ENCODE measurements around the gene FADS2. TPM values are rescaled to one million over a fixed set of nuclear protein-coding genes. Genes with fewer than 3 reads are reported as not detected.

Gene FADS2
- total RNA-seq, 2 donors from 2014 or later, result 60.3 to 123 TPM

GRCh38 chr11:61892085-61892370 lies 63.9 kb downstream of the FADS2 start:
- DNase-seq (ENCODE audit: low spot score), result no peak
- intact Hi-C loops (cut with DNase I), result no loop called here

GRCh38 chr11:61893981-61894380 lies 65.9 kb downstream of the FADS2 start:
- intact Hi-C loops (cut with DNase I), result no loop called here
- DNase-seq (ENCODE audit: low spot score), result no peak

GRCh38 chr11:61895046-61895717 lies 67.1 kb downstream of the FADS2 start:
- intact Hi-C loops (cut with DNase I), result loop anchor here (5.0 kb wide), 2 partner anchors 52 to 187 kb away; no protein-coding TSS in a partner anchor
- no peak for DNase-seq (ENCODE audit: low spot score)

- no peak for DNase-seq (ENCODE audit: low spot score)
- intact Hi-C loops (cut with DNase I), result loop anchor here (5.0 kb wide), 2 partner anchors 52 to 187 kb away; no protein-coding TSS in a partner anchor
Observed at GRCh38 chr11:61895718-61896059, 67.6 kb downstream of the FADS2 start.

DNA sequence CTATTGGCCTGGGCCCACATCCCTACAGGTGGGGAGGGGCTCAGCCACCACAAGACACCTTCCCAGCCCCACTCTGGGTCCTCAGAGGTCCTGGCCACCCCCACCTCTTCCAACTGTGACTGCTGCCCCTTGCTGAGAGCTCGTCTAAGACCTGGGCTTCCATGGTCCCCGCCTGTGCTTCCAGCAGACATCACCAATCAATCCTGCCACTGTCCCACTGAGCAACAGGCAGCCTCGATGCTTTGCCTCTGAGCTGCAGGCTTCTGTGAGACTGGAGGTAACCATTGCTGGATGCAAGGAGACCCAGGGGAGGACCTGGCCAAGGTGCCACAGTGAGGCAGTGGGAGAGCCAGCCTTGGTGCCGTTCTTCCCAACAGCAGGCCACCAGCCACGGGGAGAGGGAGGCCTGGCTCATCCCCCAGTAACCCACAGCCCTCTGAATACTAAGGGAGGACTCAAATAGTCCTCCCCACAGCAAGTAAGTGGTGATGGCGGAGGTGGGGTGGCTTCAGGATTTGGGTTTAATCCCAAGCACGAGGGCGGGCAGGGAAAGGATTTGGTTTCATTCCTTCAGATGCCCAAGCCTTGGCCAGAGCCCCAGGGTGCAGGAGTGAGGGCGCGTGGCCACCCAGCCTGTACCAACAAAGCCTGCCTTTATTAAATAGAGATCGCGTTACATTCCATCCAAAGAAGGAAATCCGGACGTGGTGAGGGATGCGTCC lies 68.7 kb downstream of the FADS2 start:
- intact Hi-C loops (cut with DNase I), result loop anchor here (5.0 kb wide), 2 partner anchors 50 to 185 kb away; no protein-coding TSS in a partner anchor
- no peak for DNase-seq (ENCODE audit: low spot score)

DNA sequence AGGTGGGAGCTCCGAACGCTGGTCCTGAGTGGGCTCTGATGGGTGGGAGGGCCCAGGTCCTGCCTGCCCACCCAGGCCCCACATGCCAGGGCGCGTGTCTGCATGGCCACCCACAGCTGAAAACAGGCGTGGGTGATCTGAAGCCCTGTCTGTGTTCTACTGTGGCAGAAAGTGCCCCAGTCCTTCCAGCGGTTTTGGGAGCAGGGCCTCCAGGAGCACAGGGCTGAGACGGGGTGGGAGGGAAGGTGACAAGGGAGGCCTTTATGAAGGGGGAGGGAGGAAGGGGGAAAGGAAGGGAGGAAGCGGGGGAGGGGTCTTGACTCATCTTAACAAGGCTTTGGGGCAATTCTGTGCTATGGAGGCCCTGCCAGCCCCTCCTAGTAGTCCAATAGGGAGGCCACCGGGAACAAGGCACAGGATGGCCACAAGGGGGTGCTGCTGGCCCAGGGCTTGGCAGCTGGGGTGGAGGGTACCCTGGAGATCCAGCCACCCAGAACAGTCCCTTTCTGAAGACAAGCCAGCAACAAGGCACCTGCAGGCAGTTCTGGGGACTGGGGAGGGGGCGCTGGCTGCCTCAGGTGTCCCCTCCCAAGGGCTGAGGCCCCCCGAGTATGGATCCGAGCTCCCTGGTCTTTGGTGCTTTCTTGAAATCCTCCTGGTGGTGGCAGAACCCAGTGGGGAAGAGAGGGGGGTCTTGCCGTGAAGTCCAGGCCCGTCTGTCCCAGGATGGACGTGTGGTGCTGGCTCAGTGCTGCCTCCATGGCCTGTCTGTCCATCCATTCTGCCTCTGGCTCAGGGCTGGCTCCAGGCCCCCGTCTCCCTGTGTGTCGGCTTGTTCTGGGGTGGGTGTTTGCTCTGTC lies 69.5 kb downstream of the FADS2 start:
- intact Hi-C loops (cut with DNase I), result loop anchor here (2.0 to 5.0 kb wide), 4 partner anchors 49 to 211 kb away; no protein-coding TSS in a partner anchor
- peak; percentile 91 for DNase-seq (ENCODE audit: low spot score)

DNA sequence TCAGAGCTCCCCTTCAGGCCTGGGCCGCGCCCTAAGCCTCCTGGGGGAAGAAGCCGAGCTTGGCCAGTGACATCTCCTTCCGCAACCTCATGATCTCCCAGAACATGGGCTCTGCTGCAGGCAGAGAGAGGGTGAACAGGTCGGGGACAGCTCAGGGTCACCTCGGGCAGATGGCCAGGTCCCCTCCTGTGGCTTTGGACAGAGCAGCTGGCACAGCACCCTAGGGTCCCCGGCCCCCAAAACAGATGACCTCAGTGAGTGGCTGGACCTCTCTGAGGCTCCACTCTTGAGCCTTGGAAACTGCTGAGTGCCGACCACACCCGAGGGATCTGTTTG lies 70.1 kb downstream of the FADS2 start:
- intact Hi-C loops (cut with DNase I), result loop anchor here (2.0 to 5.0 kb wide), 4 partner anchors 49 to 211 kb away; no protein-coding TSS in a partner anchor
- DNase-seq (ENCODE audit: low spot score), result no peak

DNA sequence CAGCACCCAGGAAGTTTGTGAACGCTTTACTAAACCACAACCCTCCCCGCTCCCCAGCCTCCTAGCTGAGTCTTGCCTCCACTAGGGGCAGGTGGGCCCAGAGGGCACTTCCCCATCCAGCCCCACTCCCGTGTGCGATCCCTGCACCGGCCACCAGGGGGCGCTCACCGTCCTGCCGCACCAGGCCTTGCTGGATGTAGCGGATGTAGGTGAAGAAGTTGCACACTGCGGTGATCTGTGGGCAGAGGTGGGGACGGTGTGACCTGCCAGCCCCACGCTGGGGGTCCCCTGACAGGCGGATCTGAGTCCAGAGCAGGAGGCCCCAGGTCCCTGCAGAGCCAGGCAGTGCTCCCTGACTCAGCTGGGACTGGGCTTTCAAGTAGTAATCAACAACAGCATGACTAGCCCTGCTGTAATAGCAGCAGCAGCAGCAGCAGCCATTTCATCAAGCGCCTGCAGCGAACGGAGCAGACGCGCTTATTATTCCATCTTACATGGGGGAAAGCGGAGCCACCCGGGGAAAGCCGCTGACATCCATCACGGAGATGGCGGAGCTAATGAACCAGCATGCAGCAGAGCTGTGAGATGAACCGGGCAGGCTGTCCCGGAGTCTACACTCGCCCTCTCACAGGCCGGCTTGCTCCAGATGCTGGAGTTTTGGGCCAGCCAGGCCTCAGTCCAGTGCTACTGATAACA lies 71.2 kb downstream of the FADS2 start:
- intact Hi-C loops (cut with DNase I), result loop anchor here (2.0 to 5.0 kb wide), 4 partner anchors 48 to 210 kb away; no protein-coding TSS in a partner anchor
- DNase-seq (ENCODE audit: low spot score), result peak; percentile 96

DNA sequence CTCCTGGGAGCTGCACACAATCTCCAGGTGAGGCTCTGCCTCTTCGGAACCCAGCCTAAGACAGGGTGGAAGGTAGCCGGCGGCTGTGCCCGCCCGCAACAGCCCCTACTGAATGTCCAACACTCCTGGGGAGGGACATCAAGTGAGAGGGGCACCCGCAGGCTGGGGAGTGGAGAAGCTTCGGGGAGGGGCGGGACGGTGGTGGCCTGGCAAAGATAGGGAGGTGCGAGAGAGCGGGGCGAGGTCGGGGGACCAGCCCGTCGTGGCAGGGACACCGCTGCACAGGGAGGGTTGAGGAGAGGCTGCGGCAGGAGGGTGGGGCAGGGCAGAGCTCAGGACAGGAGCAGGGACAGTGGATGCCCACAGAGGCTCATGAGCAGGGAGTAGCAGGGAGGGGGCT lies 72.2 kb downstream of the FADS2 start:
- intact Hi-C loops (cut with DNase I), result loop anchor here in 1 of 2 donors (10.0 kb wide), 1 partner anchor 205 kb away; no protein-coding TSS in a partner anchor
- DNase-seq (ENCODE audit: low spot score), result no peak

DNA sequence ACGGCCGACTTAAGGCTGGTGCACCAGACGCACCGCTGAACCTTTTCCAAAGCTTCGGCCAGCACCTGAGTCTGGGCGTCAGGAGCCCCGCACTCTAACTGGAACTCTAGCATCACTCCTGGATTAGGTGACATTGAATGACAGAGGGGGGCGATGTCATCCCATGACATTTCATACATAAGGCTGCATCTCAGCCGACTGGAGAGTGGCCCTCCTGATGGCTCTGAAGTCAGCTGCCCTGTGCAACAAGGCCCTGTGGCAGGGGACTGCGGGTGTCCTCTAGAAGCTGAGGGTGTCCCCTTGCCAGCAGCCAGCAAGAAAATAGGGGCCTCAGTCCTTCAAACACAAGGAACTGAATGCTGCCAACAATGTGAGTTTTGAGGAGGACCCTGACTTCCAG lies 73.3 kb downstream of the FADS2 start:
- no peak for DNase-seq (ENCODE audit: low spot score)
- intact Hi-C loops (cut with DNase I), result loop anchor here in 1 of 2 donors (10.0 kb wide), 1 partner anchor 203 kb away; no protein-coding TSS in a partner anchor

DNA sequence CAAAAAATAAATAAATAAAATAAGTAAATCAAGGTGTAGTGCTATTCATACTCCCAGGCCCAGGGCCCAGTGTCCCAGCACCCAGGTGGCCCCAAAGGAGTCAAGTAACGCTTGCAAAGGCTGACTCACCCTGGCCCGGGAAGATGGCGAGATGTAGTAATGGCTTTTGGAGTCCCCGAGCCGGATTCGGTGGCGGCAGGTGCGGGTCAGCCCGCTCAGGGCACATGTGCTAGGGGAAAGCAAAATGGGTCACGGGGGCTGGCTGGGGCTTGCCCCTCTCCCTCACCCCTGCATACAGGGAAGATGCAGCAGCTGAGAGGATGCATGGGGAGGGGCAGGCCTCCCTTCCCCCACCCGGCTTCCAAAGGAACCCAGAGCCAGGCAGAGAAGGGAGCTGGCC lies 74.2 kb downstream of the FADS2 start:
- DNase-seq (ENCODE audit: low spot score), result no peak
- intact Hi-C loops (cut with DNase I), result loop anchor here in 1 of 2 donors (10.0 kb wide), 1 partner anchor 202 kb away; no protein-coding TSS in a partner anchor

DNA sequence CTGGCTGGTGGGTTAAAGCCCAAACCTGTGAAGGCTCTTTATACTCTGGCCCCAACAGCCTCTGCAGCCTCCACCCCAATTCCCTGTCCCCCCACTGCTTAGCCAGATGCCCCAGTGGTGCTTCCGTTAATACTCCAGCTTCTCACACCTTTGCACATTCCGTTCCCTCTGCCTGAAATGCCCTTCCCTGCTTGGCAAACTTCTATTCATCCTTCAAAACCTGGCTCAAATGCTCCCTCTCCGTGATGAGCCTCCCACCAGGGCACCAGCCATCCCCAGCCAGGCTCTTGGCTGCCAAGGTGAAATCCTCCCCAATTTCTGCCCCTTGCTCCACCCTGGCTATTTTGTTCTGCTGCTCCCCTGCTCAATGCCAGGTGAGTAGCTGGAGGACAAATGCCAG lies 75.7 kb downstream of the FADS2 start:
- intact Hi-C loops (cut with DNase I), result loop anchor here in 1 of 2 donors (10.0 kb wide), 1 partner anchor 201 kb away; no protein-coding TSS in a partner anchor
- no peak for DNase-seq (ENCODE audit: low spot score)

DNA sequence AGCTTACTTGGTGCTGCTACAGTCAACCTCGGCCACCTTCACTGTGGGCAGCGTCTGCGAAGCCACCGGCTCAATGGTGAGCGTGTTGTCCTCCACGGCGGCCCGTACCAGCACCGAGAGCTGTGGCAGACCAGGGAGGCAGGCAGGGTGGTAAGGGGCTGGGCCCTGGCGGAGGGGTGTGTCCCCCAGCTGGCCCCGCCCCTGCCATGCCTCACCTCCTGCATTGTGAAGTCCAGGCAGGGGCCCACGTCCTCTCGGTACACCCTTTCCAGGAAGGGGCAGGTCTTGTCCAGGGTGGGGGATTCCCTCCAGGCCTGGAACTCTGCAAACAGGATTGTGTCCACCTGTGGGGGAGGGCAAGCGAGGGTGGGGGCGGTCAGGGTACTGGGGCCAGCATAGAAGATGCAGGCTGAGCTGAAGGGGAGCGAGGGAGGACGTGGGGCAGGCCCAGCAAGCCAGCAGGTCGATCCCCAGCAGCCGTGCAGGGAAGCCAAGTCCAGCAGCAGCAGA lies 76.5 kb downstream of the FADS2 start:
- no peak for DNase-seq (ENCODE audit: low spot score)
- intact Hi-C loops (cut with DNase I), result loop anchor here in 1 of 2 donors (10.0 kb wide), 1 partner anchor 200 kb away; no protein-coding TSS in a partner anchor

DNA sequence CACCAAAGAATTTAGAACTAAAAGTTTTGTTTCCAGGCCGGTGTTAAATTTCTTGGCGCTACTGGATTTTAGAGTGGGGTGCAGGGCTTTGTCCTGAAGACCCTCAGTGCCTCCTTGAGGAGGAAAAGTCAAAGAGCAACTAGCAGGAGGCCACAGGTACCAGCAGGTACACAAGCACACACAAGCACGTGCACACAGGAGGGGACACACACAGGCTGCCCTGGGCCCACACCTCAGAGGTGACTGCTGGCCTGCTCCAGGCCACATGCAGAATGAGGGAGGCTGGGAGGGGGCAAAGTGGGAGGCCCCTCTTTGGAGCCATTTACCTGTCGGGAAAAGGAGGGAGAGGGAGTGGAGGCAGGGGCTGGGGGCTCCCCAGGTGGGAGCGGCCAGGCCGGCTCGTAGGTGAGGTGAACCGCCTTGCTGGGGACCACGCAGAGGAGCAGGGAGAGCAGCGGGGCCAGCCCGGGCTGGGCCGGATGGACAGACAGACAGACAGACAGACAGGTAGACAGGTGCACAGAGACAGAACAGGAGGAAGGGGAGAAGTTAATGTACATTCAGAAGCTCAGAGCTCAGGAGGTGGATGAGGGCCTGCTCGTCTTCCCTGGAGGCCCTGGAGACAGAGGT lies 77.1 kb downstream of the FADS2 start:
- intact Hi-C loops (cut with DNase I), result loop anchor here in 1 of 2 donors (10.0 kb wide), 1 partner anchor 200 kb away; no protein-coding TSS in a partner anchor
- DNase-seq (ENCODE audit: low spot score), result no peak

DNA sequence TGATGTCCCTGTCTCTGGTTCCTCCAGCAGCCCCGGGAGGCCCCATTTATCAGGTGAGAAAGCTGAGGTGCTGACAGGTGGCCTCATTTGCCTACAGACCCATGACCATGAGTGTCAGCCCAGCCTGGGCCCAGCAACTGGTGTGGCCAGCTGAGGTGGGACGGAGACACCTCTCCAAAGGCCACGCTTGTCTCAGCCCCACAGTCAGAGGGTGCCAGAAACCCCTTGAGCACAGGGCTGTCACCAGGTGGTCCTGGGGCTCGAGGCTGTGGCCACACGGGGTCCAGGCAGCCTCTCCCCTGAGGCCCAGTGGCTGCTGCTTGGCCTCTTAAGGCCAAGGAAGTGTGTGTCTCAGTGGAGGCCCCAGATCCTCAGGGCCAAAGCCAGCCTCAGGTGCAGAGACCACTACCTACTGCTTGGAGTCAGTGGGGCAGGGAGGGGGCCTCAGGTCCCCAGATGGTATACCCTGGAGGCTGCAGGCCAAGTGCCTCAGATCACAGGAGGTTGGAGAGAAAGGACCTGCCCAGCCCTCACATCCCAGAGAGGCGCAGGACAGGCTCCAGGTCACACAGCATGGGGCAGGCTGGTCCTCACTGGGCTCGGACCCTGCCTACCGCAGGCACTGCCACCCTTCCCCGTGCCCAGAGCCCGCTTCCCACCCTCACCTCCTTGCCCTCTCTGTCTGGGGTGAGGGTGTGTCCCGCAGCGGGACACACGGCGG lies 77.9 kb downstream of the FADS2 start:
- intact Hi-C loops (cut with DNase I), result loop anchor here in 1 of 2 donors (10.0 kb wide), 1 partner anchor 199 kb away; no protein-coding TSS in a partner anchor
- DNase-seq (ENCODE audit: low spot score), result no peak

DNA sequence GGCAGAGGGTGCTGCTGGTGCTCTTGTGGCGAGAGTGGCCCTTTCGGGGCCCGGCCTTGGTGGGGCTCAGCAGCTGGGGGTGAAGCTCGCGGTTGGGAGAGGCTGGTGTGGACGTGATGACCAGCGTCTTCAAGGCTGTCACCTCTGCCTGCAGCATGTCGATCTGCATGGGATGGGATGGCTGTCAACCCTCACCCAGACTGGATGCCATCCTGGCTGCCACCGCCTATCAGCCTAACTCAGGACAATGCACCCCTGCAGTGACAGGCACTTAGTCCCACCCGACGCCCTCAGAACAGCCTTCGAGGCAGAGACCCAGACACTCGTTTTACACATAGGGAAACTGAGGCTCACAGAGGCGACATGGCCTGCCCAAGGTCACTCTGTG lies 78.4 kb downstream of the FADS2 start:
- no peak for DNase-seq (ENCODE audit: low spot score)
- intact Hi-C loops (cut with DNase I), result loop anchor here in 1 of 2 donors (10.0 kb wide), 1 partner anchor 198 kb away; no protein-coding TSS in a partner anchor

DNA sequence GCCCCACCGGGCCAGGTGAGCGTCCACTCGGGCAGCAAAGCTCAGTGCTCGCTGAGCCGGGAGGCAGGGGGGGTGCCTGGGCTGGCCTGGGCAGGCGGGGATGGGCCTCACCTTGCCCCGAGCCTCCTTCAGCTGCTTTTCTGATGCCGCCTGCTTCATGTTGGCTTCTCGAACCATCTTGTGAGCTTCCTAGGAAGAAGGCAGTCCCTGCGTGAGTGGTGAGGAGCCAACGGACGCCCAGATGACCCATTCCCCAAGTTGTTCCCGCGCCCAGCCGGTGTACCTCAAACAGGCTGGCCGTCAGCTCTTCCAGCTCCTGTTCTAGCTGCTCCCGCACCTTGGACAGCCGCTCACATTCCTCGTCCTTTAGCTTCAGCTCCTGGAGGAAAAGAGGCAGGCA lies 79.2 kb downstream of the FADS2 start:
- intact Hi-C loops (cut with DNase I), result loop anchor here in 1 of 2 donors (10.0 kb wide), 1 partner anchor 198 kb away; no protein-coding TSS in a partner anchor
- DNase-seq (ENCODE audit: low spot score), result no peak
